Activated CD8-positive, alpha-beta memory T cell treated with anti-CD3 and anti-CD28 coated beads for 36 hours (primary cell): ENCODE data around the gene IKZF1. TPM values are rescaled to one million over a fixed set of nuclear protein-coding genes. Genes with fewer than 3 reads are reported as not detected.

Experiments
- CTCF ChIA-PET: fragments of 350-600 bp; sonication (Branson Sonifier 250); formaldehyde crosslinking; loops from one replicate; lab custom pipeline; 2021; ENCODE audit warnings: antibody characterized with exemption; lab: Charles Lee
- POLR2A ChIA-PET: fragments of 350-600 bp; sonication (Branson Sonifier 250); formaldehyde crosslinking; loops from one replicate; lab custom pipeline; 2021; ENCODE audit warnings: antibody characterized with exemption; lab: Charles Lee
- total RNA-seq, 2 experiments: library from RNA; stranded (reverse); gene quantifications; one replicate each; pipeline ENCODE4 v1.2.3, GENCODE V29; 2021

IKZF1 gene
- total RNA-seq = 100 to 1,000 TPM; 232 to 236 TPM

DNA sequence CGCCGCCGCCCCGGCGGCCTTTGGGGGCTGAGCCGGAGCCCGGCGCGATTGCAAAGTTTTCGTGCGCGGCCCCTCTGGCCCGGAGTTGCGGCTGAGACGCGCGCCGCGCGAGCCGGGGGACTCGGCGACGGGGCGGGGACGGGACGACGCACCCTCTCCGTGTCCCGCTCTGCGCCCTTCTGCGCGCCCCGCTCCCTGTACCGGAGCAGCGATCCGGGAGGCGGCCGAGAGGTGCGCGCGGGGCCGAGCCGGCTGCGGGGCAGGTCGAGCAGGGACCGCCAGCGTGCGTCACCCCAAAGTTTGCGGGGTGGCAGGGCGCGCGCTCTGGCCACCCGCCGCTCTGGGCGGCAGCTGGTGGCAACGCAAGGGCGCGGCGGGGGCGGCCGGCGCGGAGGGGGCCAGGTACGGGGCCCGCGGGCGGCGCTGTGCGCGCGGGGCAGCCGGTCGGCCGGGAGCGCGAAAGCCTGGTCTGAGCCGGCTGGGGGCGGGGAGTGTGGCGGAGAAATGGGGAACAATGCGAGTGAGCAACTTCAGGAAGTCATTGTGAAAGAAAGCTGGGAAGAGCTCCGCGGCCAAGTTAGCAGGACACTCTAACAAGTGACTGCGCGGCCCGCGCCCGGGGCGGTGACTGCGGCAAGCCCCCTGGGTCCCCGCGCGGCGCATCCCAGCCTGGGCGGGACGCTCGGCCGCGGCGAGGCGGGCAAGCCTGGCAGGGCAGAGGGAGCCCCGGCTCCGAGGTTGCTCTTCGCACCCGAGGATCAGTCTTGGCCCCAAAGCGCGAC, at the start of gene IKZF1:
Gene IKZF1, plus strand, starts transcription at position 588 of the 782 bp plus-strand sequence. CDS start 14,346 bp downstream, outside the sequence.
- POLR2A ChIA-PET = interaction anchor here (1.0 to 6.0 kb wide), 9 partner anchors 11 to 98 kb away, joined by 3 to 41 read pairs (median 4); no protein-coding TSS in a partner anchor

DNA sequence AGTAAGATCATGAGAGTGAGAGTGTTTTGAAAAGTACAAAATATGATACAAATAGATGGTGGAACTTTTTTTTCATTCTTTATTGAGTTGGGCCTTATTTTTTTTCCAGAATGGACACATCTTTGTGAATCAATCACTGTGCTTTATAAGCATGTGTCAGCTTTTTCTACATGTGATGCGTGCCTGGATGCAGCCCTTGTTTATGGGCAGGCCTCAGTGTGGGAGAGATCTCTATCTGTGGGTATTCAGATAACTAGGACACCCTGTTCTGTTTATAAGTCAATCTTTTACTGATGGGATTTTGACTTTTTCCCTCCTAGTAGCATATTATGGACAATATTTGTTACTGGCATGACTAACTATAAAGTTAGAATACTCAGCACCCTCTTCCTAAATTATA, 42.9 kb upstream of the IKZF1 start:
- ChIA-PET POLR2A (no interaction called here), CTCF (interaction anchor here (1.6 to 1.8 kb wide), 2 partner anchors 31 to 35 kb away, joined by 3 to 4 read pairs; no protein-coding TSS in a partner anchor)

More for the DNA sequence above, at the start of gene IKZF1:
- CTCF ChIA-PET = interaction anchor here (0.8 to 2.5 kb wide), 7 partner anchors 9 to 99 kb away, joined by 3 to 12 read pairs (median 5); no protein-coding TSS in a partner anchor

- ChIA-PET CTCF (interaction anchor here (1.6 to 1.8 kb wide), 2 partner anchors 31 to 36 kb away, joined by 3 to 4 read pairs; no protein-coding TSS in a partner anchor), POLR2A (no interaction called here)
Measured at GRCh38 chr7:50262446-50262845, 42.1 kb upstream of the IKZF1 start.

GRCh38 chr7:50262916-50263690, 41.4 kb upstream of the IKZF1 start:
- ChIA-PET CTCF (interaction anchor here (1.6 to 1.8 kb wide), 2 partner anchors 30 to 36 kb away, joined by 3 to 4 read pairs; no protein-coding TSS in a partner anchor), POLR2A (interaction anchor here (1.1 kb wide), 1 partner anchor 41 kb away, joined by 3 read pairs; the partner anchor contains the start of gene IKZF1)

DNA sequence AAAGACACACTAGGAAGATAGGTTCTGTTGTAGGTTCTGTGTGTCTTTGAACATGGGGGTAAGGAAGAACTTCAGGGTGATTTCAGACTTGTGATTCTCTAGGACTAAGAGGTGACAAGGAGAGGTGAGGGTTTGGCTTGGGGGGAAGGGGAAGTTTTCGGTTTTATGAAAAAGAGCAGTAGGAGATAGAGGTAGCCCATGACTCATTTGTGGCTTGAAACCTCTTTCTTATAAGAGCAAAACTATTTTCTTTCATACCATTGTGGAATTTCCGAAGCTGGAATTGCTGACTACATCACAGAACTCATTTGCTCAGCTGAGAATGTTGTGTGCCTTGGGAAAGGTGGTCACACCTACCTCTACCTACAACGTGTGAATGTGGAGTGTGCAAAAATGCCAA, 39.6 kb upstream of the IKZF1 start:
- CTCF ChIA-PET = interaction anchor here (1.0 to 10.2 kb wide), 7 partner anchors 11 to 153 kb away, joined by 3 to 55 read pairs (median 5); partner anchors contain the start of gene IKZF1
- POLR2A ChIA-PET = interaction anchor here (0.6 to 3.7 kb wide), 3 partner anchors 40 to 77 kb away, joined by 3 to 16 read pairs (median 13); partner anchors contain the start of gene IKZF1

- CTCF ChIA-PET = interaction anchor here (0.8 to 10.2 kb wide), 12 partner anchors 8 to 111 kb away, joined by 3 to 55 read pairs (median 3); partner anchors contain the start of gene IKZF1
- POLR2A ChIA-PET = interaction anchor here (1.3 to 3.7 kb wide), 7 partner anchors 39 to 102 kb away, joined by 3 to 16 read pairs (median 5); partner anchors contain the start of gene IKZF1
Measured at GRCh38 chr7:50265968-50266634, 38.4 kb upstream of the IKZF1 start.

- CTCF ChIA-PET = interaction anchor here (0.9 to 10.2 kb wide), 12 partner anchors 9 to 110 kb away, joined by 3 to 55 read pairs (median 4); partner anchors contain the start of gene IKZF1
Measured at GRCh38 chr7:50266635-50267386, 37.7 kb upstream of the IKZF1 start.

DNA sequence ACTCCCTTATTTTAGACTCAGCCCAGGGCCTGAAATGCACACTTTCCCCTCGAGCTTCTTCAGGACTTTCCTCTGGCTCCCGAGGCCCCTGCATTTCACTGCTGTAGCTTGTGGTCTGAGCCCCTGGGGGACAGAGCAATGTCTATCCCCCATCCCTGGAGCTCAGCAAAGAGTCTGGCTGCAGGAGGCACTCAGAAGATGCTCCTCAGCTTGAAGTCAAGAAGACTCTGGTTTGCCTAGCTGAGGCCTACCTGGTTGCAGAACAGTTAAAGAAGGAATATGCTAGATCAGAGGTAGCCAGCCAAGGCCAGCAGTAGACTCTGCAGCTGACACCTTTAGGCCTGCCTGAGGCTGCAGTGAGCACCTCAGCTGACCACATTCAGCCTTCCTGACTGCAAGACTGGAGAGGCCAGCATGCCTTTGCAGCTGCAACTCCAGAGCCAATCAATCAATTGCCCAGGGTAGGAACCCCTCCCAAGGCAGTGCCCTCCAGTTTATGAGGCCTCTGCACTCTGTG, 36.9 kb upstream of the IKZF1 start:
- ChIA-PET CTCF (interaction anchor here (0.9 to 10.2 kb wide), 7 partner anchors 15 to 109 kb away, joined by 3 to 55 read pairs (median 4); no protein-coding TSS in a partner anchor), POLR2A (interaction anchor here (0.6 to 3.7 kb wide), 9 partner anchors 33 to 74 kb away, joined by 3 to 16 read pairs (median 5); partner anchors contain the start of gene IKZF1)

More at GRCh38 chr7:50266635-50267386, 37.7 kb upstream of the IKZF1 start:
- POLR2A ChIA-PET = interaction anchor here (0.6 to 3.7 kb wide), 12 partner anchors 33 to 101 kb away, joined by 3 to 16 read pairs (median 5); partner anchors contain the start of gene IKZF1

DNA sequence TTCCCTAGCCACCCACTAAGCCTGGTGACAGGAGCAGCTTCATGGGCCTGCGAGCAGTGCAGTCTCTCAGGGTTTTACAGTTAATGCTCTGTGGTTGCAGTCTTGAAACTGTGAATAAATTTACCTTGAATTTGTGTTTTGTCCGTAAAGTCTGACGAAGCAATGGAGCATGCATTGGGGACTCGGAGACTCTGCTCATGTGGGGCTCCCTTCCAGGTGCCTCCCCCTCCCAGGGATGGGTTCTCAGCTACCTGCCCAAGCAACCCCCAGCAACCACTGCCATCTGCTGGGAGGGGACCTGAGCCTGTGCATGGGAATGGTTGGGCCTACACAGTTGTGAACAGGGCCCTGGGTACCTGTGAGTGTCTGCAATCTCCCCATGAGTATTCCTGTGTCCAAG, 36.3 kb upstream of the IKZF1 start:
- ChIA-PET CTCF (interaction anchor here (2.0 to 10.2 kb wide), 3 partner anchors 23 to 62 kb away, joined by 4 to 55 read pairs (median 8); no protein-coding TSS in a partner anchor), POLR2A (interaction anchor here (1.1 to 3.7 kb wide), 3 partner anchors 32 to 41 kb away, joined by 5 to 16 read pairs (median 6); partner anchors contain the start of gene IKZF1)

DNA sequence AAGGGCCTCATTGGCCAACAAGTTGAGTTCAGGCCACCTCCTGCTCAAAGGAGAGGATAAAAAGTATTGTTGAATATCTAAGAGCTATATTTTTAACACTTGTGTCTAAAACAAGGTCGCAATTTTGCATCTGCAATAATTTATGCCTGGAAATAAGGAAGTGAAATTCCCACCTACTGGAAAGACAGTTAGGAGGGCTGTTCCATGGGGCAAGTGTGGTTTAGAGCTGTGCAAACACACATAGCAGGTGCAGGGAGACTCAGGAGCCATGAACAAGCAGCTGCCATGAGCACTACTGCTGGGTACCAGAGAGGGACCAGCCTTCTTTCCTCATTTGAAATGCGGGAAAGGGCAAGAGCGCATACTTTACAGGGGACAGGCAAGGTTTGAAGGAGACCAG, 35.5 kb upstream of the IKZF1 start:
- ChIA-PET CTCF (interaction anchor here (2.3 to 10.2 kb wide), 2 partner anchors 22 to 63 kb away, joined by 8 to 55 read pairs; no protein-coding TSS in a partner anchor), POLR2A (no interaction called here)

- POLR2A ChIA-PET = interaction anchor here (0.7 kb wide), 1 partner anchor 37 kb away, joined by 4 read pairs; no protein-coding TSS in a partner anchor
- CTCF ChIA-PET = interaction anchor here (10.2 kb wide), 1 partner anchor 64 kb away, joined by 55 read pairs; no protein-coding TSS in a partner anchor
Measured at GRCh38 chr7:50270531-50271018, 33.9 kb upstream of the IKZF1 start.

DNA sequence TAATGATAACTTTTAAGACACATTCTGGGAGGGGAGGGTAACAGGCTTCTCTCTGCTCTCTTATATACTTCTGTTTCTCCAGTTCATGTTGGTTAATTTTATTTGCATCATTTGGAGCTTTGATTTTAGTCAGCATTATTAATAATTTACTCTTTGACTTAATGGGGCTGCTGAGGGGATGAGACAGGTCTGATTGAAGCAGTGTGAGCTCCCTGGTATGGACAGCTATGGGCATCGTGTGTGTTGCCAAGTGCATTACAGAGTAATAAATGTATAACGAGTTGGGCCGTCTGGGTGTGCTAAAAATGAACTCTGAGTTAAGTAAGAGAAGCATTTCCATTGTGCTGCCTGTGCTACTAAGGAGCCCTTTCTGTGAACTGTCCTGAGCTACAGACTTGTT, 31.7 kb upstream of the IKZF1 start:
- ChIA-PET POLR2A (no interaction called here), CTCF (interaction anchor here (10.2 kb wide), 1 partner anchor 67 kb away, joined by 55 read pairs; no protein-coding TSS in a partner anchor)

GRCh38 chr7:50273301-50273700, 31.2 kb upstream of the IKZF1 start:
- POLR2A ChIA-PET = no interaction called here
- CTCF ChIA-PET = interaction anchor here (10.2 kb wide), 1 partner anchor 67 kb away, joined by 55 read pairs; no protein-coding TSS in a partner anchor

DNA sequence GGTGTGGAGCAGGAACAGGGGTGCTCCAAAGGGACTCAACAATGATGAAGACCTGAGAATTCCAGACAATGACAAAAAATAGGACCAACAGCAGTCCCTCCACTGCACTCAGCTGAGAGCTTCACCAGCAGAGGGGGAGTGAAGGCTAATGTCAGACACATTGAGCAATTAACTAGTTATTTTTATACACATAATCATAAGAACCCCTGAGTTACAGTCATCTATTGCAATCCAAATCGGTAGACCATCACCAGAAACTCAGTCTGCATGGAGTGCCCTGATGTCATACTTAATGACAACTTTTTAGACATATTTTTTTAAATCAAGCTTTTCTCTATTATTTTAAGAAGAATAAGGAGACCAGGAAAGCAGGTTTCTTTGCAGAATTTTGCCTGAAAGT, 30.6 kb upstream of the IKZF1 start:
- ChIA-PET POLR2A (interaction anchor here (0.8 to 1.1 kb wide), 2 partner anchors 21 to 89 kb away, joined by 3 read pairs; no protein-coding TSS in a partner anchor), CTCF (interaction anchor here (0.9 to 10.2 kb wide), 5 partner anchors 10 to 68 kb away, joined by 3 to 55 read pairs (median 4); no protein-coding TSS in a partner anchor)

DNA sequence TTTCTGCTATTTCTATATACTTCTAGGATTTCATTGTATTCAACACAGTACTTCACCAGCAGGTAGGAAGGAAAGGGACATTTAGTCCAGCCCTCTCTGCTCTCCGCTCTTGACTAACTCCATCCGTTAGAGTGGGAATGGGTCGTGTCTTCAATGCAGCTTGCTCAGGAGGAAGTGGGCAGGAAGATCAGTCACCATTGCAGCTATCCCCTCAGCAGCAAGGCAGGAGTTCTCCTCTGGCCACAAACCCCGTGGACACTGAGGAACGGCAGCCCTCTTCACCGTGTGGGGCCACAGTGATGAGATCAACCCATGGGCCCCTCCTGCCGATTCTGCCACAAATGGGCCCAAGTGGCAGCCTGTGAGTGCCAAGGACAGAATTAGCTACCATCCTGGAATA, 30.2 kb upstream of the IKZF1 start:
- ChIA-PET POLR2A (interaction anchor here (0.8 to 1.1 kb wide), 2 partner anchors 22 to 88 kb away, joined by 3 read pairs; no protein-coding TSS in a partner anchor), CTCF (interaction anchor here (0.6 to 10.2 kb wide), 7 partner anchors 8 to 68 kb away, joined by 3 to 55 read pairs (median 3); no protein-coding TSS in a partner anchor)

GRCh38 chr7:50275430-50275829, 29.1 kb upstream of the IKZF1 start:
- POLR2A ChIA-PET = no interaction called here

More at GRCh38 chr7:50275430-50275829, 29.1 kb upstream of the IKZF1 start:
- CTCF ChIA-PET = interaction anchor here (0.9 to 1.7 kb wide), 2 partner anchors 19 to 24 kb away, joined by 3 to 4 read pairs; no protein-coding TSS in a partner anchor
